ENCODE measurements around the gene MAP3K12.

MAP3K12 gene

GRCh38 chr12:53431187-53431586 is 68.1 kb downstream of the MAP3K12 start:
- no peak for DNase-seq

- DNase-seq, result no peak
Observed at GRCh38 chr12:53430116-53430515, 69.1 kb downstream of the MAP3K12 start.
